ENCODE measurements around the gene DAGLB. TPM values are rescaled to one million over a fixed set of nuclear protein-coding genes. Genes with fewer than 3 reads are reported as not detected.
A peak's percentile ranks its signal among the peaks of the same experiment; 100 is the strongest.

DAGLB gene
- total RNA-seq, 1 donor from 2014 or later = 30.3 TPM

- H3K4me3 Mint-ChIP-seq (ENCODE audit: low read depth) = no peak overlapping the region
- no peak for DNase-seq (ENCODE audit: low spot score, unreplicated experiment)
- no peaks in the 10 kb centered on the region for H3K4me1 Mint-ChIP-seq (ENCODE audit: low read depth)
- TF ChIP-seq CTCF (IDR thresholded peaks at IDR 0.05; ENCODE audit: unreplicated experiment) = no peak
- no peaks in the 10 kb centered on the region for H3K27me3 Mint-ChIP-seq
- H3K36me3 Mint-ChIP-seq (ENCODE audit: insufficient read depth) = no peaks in the 10 kb centered on the region
- H3K9me3 Mint-ChIP-seq (ENCODE audit: low read depth) = no peaks in the 10 kb centered on the region
- H3K27ac Mint-ChIP-seq = peak overlapping the region; percentile 56
Observed at GRCh38 chr7:6494365-6494764, 46.6 kb upstream of the DAGLB start.

GRCh38 chr7:6491194-6491593 lies 43.4 kb upstream of the DAGLB start:
- Mint-ChIP-seq H3K36me3 (ENCODE audit: insufficient read depth) (no peaks in the 10 kb centered on the region), H3K4me1 (ENCODE audit: low read depth) (no peaks in the 10 kb centered on the region), H3K27ac (no peak overlapping the region), H3K4me3 (ENCODE audit: low read depth) (no peak overlapping the region), H3K9me3 (ENCODE audit: low read depth) (no peaks in the 10 kb centered on the region), H3K27me3 (no peaks in the 10 kb centered on the region)
- no peak for DNase-seq (ENCODE audit: low spot score, unreplicated experiment)
- no peak for TF ChIP-seq CTCF (IDR thresholded peaks at IDR 0.05; ENCODE audit: unreplicated experiment)

GRCh38 chr7:6489612-6490011 lies 41.9 kb upstream of the DAGLB start:
- H3K9me3 Mint-ChIP-seq (ENCODE audit: low read depth) = peaks cover 2% of the 10 kb centered on the region
- H3K4me3 Mint-ChIP-seq (ENCODE audit: low read depth) = no peak overlapping the region

DNA sequence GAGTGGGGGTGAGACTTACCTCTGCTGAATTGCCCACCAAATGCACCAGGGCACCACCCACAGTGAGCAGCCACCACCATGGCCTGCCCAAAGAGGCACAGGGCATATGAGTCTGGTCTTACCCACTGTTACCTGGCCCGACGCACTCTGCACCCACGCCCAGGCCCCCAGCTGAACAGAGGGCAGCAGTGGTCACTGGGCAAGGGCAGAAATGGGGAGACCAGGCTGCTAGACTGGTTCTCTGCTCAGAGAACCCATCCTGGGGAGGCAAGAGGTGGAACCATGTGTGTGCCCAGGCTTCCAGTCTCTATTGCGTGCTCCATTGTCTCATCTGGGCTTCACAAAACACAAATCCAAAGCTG lies 39.4 kb upstream of the DAGLB start:
- no peak for DNase-seq (ENCODE audit: low spot score, unreplicated experiment)
- H3K4me3 Mint-ChIP-seq (ENCODE audit: low read depth) = no peak overlapping the region
- no peaks in the 10 kb centered on the region for H3K27me3 Mint-ChIP-seq
- peaks cover 10% of the 10 kb centered on the region for H3K4me1 Mint-ChIP-seq (ENCODE audit: low read depth)
- H3K9me3 Mint-ChIP-seq (ENCODE audit: low read depth) = peaks cover 4% of the 10 kb centered on the region
- H3K36me3 Mint-ChIP-seq (ENCODE audit: insufficient read depth) = peaks cover 3% of the 10 kb centered on the region
- no peak for TF ChIP-seq CTCF (IDR thresholded peaks at IDR 0.05; ENCODE audit: unreplicated experiment)
- H3K27ac Mint-ChIP-seq = no peak overlapping the region

More at GRCh38 chr7:6489612-6490011, 41.9 kb upstream of the DAGLB start:
- no peak overlapping the region for H3K27ac Mint-ChIP-seq
- peaks cover 3% of the 10 kb centered on the region for H3K4me1 Mint-ChIP-seq (ENCODE audit: low read depth)
- H3K27me3 Mint-ChIP-seq = no peaks in the 10 kb centered on the region
- peaks cover 2% of the 10 kb centered on the region for H3K36me3 Mint-ChIP-seq (ENCODE audit: insufficient read depth)
- DNase-seq (ENCODE audit: low spot score, unreplicated experiment) = no peak
- TF ChIP-seq CTCF (IDR thresholded peaks at IDR 0.05; ENCODE audit: unreplicated experiment) = peak; percentile 10

DNA sequence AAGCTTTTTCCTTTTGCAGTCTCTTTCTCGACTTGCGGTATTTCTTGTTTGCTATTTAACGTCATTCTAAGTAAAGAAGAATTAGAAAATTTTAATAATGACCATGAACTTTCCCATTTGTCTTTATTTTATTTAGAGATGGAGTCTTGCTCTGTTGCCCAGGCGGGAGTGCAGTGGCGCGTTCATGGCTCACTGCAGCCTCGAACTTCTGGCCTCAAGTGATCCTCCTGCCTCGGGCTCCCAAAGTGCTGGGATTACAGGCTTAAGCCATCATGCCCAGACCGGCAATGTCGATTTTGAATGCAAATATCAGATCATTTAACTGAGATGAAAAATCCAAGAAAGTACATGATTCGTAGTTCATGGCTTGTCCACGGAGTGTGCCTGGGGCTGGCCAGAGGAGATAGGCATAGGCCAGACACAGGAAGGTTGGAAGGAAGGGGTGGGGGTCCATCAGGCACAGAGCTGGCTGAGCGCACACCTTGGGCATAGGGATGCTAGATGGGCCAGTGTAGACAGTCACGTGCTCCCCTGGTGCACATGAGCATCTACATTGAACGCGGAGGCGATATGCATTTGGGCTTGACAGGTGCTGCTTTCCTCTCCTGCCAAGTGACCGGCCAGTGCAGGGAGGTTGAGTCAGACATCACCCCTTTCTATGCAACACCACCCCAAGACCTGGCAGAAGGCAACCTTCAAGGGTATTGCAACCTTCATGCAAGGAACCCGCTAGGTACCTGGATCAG lies 38.9 kb upstream of the DAGLB start:
- H3K9me3 Mint-ChIP-seq (ENCODE audit: low read depth) = peaks cover 4% of the 10 kb centered on the region
- H3K27ac Mint-ChIP-seq = no peak overlapping the region
- no peak overlapping the region for H3K4me3 Mint-ChIP-seq (ENCODE audit: low read depth)
- H3K4me1 Mint-ChIP-seq (ENCODE audit: low read depth) = peaks cover 10% of the 10 kb centered on the region
- no peaks in the 10 kb centered on the region for H3K27me3 Mint-ChIP-seq
- no peak for TF ChIP-seq CTCF (IDR thresholded peaks at IDR 0.05; ENCODE audit: unreplicated experiment)
- DNase-seq (ENCODE audit: low spot score, unreplicated experiment) = no peak
- H3K36me3 Mint-ChIP-seq (ENCODE audit: insufficient read depth) = peaks cover 3% of the 10 kb centered on the region

Measured in progenitor cell of endocrine pancreas (in vitro differentiated cells).